HEK293 (cell line): Measurements from ENCODE around the gene ANGPTL2.

ENCODE experiments used
- CTCF ChIA-PET: fragments of 350-600 bp; formaldehyde crosslinking; extraction: SDS; loops from one replicate; lab custom pipeline; 2021; ENCODE audit warnings: antibody characterized with exemption; lab: Yijun Ruan, JAX
- POLR2A ChIA-PET: fragments of 300-600 bp; formaldehyde crosslinking; extraction: SDS; loops from one replicate; lab custom pipeline; 2020; ENCODE audit warnings: antibody characterized with exemption, inconsistent platforms; lab: Yijun Ruan, JAX
- H3K27ac ChIP-seq: fragments of 200-500 bp; sonication (Bioruptor generic); 2 replicates; pipeline ENCODE4 v1.5.1; 2014; ENCODE audit warnings: low read depth, low read length, control low read depth, inconsistent platforms; ENCODE audit errors: extremely low read depth
- H3K36me3 ChIP-seq, 2 experiments: fragments of 200-500 bp in 1 of 2; sonication (Bioruptor generic) in 1 of 2; 1 replicate in 1 of 2; 2 replicates in 1 of 2; pipeline ENCODE4 v1.5.1; 2014 to 2017; ENCODE audit warnings: inconsistent platforms in 2 of 2, low read length in 2 of 2; ENCODE audit not compliant: control insufficient read depth in 2 of 2, insufficient read depth in 1 of 2
- H3K4me1 ChIP-seq: fragments of 200-500 bp; sonication (Bioruptor generic); 2 replicates; pipeline ENCODE4 v1.5.1; 2014; ENCODE audit warnings: mild to moderate bottlenecking, low read length, inconsistent platforms; ENCODE audit not compliant: control insufficient read depth, insufficient read depth
- H3K4me3 ChIP-seq: 2 replicates; pipeline ENCODE4 v1.5.1; 2011; ENCODE audit warnings: low read depth, mild to moderate bottlenecking, control low read depth, low read length, moderate library complexity
- H3K9me3 ChIP-seq: fragments of 200-500 bp; sonication (Bioruptor generic); 2 replicates; pipeline ENCODE4 v1.5.1; 2014; ENCODE audit warnings: low read depth, low read length, inconsistent platforms; ENCODE audit not compliant: control insufficient read depth, insufficient read depth
- EGR2 ChIP-seq: fragments of 450-650 bp; formaldehyde crosslinking; IDR thresholded peaks from 2 replicates; pipeline ENCODE4 v1.5.1; 2016; ENCODE audit warnings: low read depth, missing biosample characterization, missing genetic modification characterization
- SCRT1 ChIP-seq: fragments of 450-650 bp; formaldehyde crosslinking; IDR thresholded peaks from 2 replicates; pipeline ENCODE4 v1.5.1; 2016; ENCODE audit warnings: missing biosample characterization, missing genetic modification characterization, borderline replicate concordance
- ZFHX2 ChIP-seq: fragments of 450-650 bp; formaldehyde crosslinking; conservative IDR thresholded peaks from 2 replicates; pipeline ENCODE4 v1.5.1; 2016; ENCODE audit warnings: missing biosample characterization, missing genetic modification characterization
- ZNF140 ChIP-seq: fragments of 450-650 bp; formaldehyde crosslinking; IDR thresholded peaks from 2 replicates; pipeline ENCODE4 v1.5.1; 2016; ENCODE audit warnings: missing biosample characterization, missing genetic modification characterization
- ZNF423 ChIP-seq: fragments of 450-650 bp; formaldehyde crosslinking; IDR thresholded peaks from 2 replicates; pipeline ENCODE4 v1.5.1; 2016; ENCODE audit warnings: missing biosample characterization, missing genetic modification characterization
- ZNF473 ChIP-seq: fragments of 450-650 bp; formaldehyde crosslinking; IDR thresholded peaks from 2 replicates; pipeline ENCODE4 v1.5.1; 2017; ENCODE audit warnings: missing biosample characterization, missing genetic modification characterization
- ZNF558 ChIP-seq: fragments of 450-650 bp; formaldehyde crosslinking; IDR thresholded peaks from 2 replicates; pipeline ENCODE4 v1.5.1; 2016; ENCODE audit warnings: missing biosample characterization, missing genetic modification characterization
- ZNF560 ChIP-seq: fragments of 450-650 bp; formaldehyde crosslinking; IDR thresholded peaks from 2 replicates; pipeline ENCODE4 v1.5.1; 2017; ENCODE audit warnings: missing biosample characterization, missing genetic modification characterization, borderline replicate concordance
- ZNF571 ChIP-seq: fragments of 450-650 bp; formaldehyde crosslinking; IDR thresholded peaks from 2 replicates; pipeline ENCODE4 v1.5.0; 2017; ENCODE audit warnings: missing biosample characterization, missing genetic modification characterization
- ZNF624 ChIP-seq: fragments of 450-650 bp; formaldehyde crosslinking; IDR thresholded peaks from 2 replicates; pipeline ENCODE4 v1.5.1; 2017; ENCODE audit warnings: missing biosample characterization, missing genetic modification characterization
- ZNF776 ChIP-seq: fragments of 450-650 bp; formaldehyde crosslinking; IDR thresholded peaks from 2 replicates; pipeline ENCODE4 v1.5.0; 2017; ENCODE audit warnings: missing biosample characterization, missing genetic modification characterization, borderline replicate concordance
- ZSCAN30 ChIP-seq: fragments of 450-650 bp; IDR thresholded peaks from 2 replicates; pipeline ENCODE4 v1.5.1; 2018; ENCODE audit warnings: missing biosample characterization, mild to moderate bottlenecking, missing genetic modification characterization, moderate library complexity
- TF ChIP-seq, protein P1 (sequence below): fragments of 450-650 bp; formaldehyde crosslinking; IDR thresholded peaks from 2 replicates; pipeline ENCODE4 v1.5.1; 2016; ENCODE audit warnings: missing biosample characterization, missing genetic modification characterization
- TF ChIP-seq, protein P2 (sequence below): fragments of 450-650 bp; formaldehyde crosslinking; IDR thresholded peaks from 2 replicates; pipeline ENCODE4 v1.5.1; 2016; ENCODE audit warnings: missing biosample characterization, missing genetic modification characterization
- TF ChIP-seq, protein P3 (sequence below): fragments of 450-650 bp; formaldehyde crosslinking; IDR thresholded peaks from 2 replicates; pipeline ENCODE4 v1.5.1; 2016; ENCODE audit warnings: missing biosample characterization, missing genetic modification characterization, borderline replicate concordance

The ANGPTL2 gene

GRCh38 chr9:127107171-127107928 is 15.1 kb downstream of the ANGPTL2 start:
- Histone ChIP-seq H3K9me3 (no peaks in the 10 kb centered on the region), H3K27ac (no peak overlapping the region), H3K36me3 (no peaks in the 10 kb centered on the region), H3K4me3 (no peak overlapping the region), H3K4me1 (peaks cover 2% of the 10 kb centered on the region)
- CTCF ChIA-PET: interaction anchor here (0.7 to 0.9 kb wide), 2 partner anchors 16 to 91 kb away, joined by 3 read pairs; no protein-coding TSS in a partner anchor
- no peak for TF ChIP-seq SCRT1 (tag by site-specific recombination)
- TF ChIP-seq, protein P1, sequence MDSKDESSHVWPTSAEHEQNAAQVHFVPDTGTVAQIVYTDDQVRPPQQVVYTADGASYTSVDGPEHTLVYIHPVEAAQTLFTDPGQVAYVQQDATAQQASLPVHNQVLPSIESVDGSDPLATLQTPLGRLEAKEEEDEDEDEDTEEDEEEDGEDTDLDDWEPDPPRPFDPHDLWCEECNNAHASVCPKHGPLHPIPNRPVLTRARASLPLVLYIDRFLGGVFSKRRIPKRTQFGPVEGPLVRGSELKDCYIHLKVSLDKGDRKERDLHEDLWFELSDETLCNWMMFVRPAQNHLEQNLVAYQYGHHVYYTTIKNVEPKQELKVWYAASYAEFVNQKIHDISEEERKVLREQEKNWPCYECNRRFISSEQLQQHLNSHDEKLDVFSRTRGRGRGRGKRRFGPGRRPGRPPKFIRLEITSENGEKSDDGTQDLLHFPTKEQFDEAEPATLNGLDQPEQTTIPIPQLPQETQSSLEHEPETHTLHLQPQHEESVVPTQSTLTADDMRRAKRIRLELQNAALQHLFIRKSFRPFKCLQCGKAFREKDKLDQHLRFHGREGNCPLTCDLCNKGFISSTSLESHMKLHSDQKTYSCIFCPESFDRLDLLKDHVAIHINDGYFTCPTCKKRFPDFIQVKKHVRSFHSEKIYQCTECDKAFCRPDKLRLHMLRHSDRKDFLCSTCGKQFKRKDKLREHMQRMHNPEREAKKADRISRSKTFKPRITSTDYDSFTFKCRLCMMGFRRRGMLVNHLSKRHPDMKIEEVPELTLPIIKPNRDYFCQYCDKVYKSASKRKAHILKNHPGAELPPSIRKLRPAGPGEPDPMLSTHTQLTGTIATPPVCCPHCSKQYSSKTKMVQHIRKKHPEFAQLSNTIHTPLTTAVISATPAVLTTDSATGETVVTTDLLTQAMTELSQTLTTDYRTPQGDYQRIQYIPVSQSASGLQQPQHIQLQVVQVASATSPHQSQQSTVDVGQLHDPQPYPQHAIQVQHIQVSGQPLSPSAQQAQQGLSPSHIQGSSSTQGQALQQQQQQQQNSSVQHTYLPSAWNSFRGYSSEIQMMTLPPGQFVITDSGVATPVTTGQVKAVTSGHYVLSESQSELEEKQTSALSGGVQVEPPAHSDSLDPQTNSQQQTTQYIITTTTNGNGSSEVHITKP: no peak
- TF ChIP-seq, protein P2, sequence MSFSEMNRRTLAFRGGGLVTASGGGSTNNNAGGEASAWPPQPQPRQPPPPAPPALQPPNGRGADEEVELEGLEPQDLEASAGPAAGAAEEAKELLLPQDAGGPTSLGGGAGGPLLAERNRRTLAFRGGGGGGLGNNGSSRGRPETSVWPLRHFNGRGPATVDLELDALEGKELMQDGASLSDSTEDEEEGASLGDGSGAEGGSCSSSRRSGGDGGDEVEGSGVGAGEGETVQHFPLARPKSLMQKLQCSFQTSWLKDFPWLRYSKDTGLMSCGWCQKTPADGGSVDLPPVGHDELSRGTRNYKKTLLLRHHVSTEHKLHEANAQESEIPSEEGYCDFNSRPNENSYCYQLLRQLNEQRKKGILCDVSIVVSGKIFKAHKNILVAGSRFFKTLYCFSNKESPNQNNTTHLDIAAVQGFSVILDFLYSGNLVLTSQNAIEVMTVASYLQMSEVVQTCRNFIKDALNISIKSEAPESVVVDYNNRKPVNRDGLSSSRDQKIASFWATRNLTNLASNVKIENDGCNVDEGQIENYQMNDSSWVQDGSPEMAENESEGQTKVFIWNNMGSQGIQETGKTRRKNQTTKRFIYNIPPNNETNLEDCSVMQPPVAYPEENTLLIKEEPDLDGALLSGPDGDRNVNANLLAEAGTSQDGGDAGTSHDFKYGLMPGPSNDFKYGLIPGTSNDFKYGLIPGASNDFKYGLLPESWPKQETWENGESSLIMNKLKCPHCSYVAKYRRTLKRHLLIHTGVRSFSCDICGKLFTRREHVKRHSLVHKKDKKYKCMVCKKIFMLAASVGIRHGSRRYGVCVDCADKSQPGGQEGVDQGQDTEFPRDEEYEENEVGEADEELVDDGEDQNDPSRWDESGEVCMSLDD (tag by site-specific recombination): no peak
- no peak for TF ChIP-seq ZNF558 (tag by site-specific recombination)
- TF ChIP-seq ZNF571 (tag by site-specific recombination): no peak
- no peak for TF ChIP-seq ZSCAN30 (tag by site-specific recombination)
- no peak for TF ChIP-seq ZNF423 (tag by site-specific recombination)
- POLR2A ChIA-PET: no interaction called here

DNA sequence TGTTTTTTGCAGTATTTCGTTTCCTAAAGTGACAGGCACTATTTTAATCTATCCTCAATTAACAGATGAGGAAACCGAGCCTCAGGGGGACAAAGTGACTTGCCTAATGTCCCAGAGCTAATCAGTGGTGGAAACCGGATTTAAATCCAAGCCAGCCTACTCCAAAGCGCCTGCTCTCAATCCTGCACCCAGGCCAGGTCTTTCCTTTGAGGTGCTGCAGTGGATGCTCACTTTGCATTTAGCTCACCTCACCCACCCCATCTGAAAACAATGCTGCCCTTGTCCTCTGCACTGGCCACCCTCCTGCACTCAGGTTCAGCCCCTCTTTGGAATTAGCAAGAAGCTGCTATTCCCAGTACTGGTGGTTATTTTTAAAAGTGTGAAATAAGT is 16.0 kb downstream of the ANGPTL2 start:
- Histone ChIP-seq H3K9me3 (no peaks in the 10 kb centered on the region), H3K36me3 (no peaks in the 10 kb centered on the region), H3K4me1 (no peaks in the 10 kb centered on the region), H3K4me3 (no peak overlapping the region), H3K27ac (no peak overlapping the region)
- CTCF ChIA-PET: interaction anchor here (0.7 to 0.9 kb wide), 3 partner anchors 15 to 472 kb away, joined by 3 read pairs; no protein-coding TSS in a partner anchor
- no peak for TF ChIP-seq ZNF776 (tag by site-specific recombination)
- TF ChIP-seq, protein P3, sequence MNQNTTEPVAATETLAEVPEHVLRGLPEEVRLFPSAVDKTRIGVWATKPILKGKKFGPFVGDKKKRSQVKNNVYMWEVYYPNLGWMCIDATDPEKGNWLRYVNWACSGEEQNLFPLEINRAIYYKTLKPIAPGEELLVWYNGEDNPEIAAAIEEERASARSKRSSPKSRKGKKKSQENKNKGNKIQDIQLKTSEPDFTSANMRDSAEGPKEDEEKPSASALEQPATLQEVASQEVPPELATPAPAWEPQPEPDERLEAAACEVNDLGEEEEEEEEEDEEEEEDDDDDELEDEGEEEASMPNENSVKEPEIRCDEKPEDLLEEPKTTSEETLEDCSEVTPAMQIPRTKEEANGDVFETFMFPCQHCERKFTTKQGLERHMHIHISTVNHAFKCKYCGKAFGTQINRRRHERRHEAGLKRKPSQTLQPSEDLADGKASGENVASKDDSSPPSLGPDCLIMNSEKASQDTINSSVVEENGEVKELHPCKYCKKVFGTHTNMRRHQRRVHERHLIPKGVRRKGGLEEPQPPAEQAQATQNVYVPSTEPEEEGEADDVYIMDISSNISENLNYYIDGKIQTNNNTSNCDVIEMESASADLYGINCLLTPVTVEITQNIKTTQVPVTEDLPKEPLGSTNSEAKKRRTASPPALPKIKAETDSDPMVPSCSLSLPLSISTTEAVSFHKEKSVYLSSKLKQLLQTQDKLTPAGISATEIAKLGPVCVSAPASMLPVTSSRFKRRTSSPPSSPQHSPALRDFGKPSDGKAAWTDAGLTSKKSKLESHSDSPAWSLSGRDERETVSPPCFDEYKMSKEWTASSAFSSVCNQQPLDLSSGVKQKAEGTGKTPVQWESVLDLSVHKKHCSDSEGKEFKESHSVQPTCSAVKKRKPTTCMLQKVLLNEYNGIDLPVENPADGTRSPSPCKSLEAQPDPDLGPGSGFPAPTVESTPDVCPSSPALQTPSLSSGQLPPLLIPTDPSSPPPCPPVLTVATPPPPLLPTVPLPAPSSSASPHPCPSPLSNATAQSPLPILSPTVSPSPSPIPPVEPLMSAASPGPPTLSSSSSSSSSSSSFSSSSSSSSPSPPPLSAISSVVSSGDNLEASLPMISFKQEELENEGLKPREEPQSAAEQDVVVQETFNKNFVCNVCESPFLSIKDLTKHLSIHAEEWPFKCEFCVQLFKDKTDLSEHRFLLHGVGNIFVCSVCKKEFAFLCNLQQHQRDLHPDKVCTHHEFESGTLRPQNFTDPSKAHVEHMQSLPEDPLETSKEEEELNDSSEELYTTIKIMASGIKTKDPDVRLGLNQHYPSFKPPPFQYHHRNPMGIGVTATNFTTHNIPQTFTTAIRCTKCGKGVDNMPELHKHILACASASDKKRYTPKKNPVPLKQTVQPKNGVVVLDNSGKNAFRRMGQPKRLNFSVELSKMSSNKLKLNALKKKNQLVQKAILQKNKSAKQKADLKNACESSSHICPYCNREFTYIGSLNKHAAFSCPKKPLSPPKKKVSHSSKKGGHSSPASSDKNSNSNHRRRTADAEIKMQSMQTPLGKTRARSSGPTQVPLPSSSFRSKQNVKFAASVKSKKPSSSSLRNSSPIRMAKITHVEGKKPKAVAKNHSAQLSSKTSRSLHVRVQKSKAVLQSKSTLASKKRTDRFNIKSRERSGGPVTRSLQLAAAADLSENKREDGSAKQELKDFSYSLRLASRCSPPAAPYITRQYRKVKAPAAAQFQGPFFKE: no peak
- no peak for TF ChIP-seq ZNF624 (tag by site-specific recombination)
- no peak for TF ChIP-seq EGR2 (tag by site-specific recombination)
- no peak for TF ChIP-seq ZNF560 (tag by site-specific recombination)
- no peak for TF ChIP-seq ZFHX2 (tag by site-specific recombination)
- no peak for TF ChIP-seq ZNF473 (tag by site-specific recombination)
- no peak for TF ChIP-seq ZNF140 (tag by site-specific recombination)
- POLR2A ChIA-PET: no interaction called here
